Neural progenitor cell (in vitro differentiated cells): ENCODE data around the gene HERC3.

Experiments
- CTCF ChIP-seq: fragments of 200-600 bp; sonication (generic); IDR thresholded peaks from 2 replicates; pipeline ENCODE4 v1.5.1; 2017; ENCODE audit warnings: antibody characterized with exemption, mild to moderate bottlenecking
- EZH2 ChIP-seq: fragments of 200-600 bp; sonication (generic); IDR thresholded peaks from 2 replicates; pipeline ENCODE4 v1.6.1; 2017; ENCODE audit warnings: antibody characterized with exemption, mild to moderate bottlenecking, moderate library complexity

DNA sequence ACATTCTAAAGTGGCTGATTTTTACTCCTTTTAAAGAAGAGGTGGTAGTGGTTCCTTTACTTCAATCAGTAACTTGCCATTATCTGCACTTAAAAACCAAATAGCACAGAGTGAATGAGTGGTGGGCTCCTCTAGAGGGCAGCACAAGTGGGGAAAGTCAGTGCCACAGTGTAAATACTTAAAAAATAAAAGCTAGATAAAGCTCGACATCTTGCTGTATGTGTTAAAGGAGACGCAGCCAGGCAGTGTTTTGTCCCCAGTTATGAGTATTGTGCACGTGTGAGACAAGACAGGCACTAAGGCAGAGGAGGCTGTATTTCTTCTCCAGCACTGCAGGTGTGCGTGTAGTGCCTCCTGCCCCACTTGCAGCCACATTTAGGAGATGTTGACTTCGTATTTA, 80.7 kb downstream of the HERC3 start:
- peak; percentile 86 for TF ChIP-seq CTCF
- TF ChIP-seq EZH2, result no peak
